GM23248 (cell line): Measurements from ENCODE around the gene NISCH. TPM values are rescaled to one million over a fixed set of nuclear protein-coding genes. Genes with fewer than 3 reads are reported as not detected.

Source experiments
- DNase-seq: peaks from one replicate; pipeline ENCODE4 v3.0.0-alpha.2; 2015
- H2AFZ ChIP-seq: fragments of 200-600 bp; sonication (generic); 2 replicates; pipeline ENCODE4 v1.6.1; 2016; ENCODE audit warnings: antibody characterized with exemption
- H3F3A ChIP-seq: fragments of 200-600 bp; sonication (generic); 2 replicates; pipeline ENCODE4 v1.6.1; 2016; ENCODE audit warnings: mild to moderate bottlenecking, antibody characterized with exemption, mixed run types; ENCODE audit not compliant: insufficient read depth
- H3K27ac ChIP-seq: fragments of 200-600 bp; sonication (generic); 2 replicates; pipeline ENCODE4 v1.5.1; 2016; ENCODE audit warnings: mild to moderate bottlenecking
- H3K27me3 ChIP-seq: fragments of 200-600 bp; sonication (generic); replicated peaks from 2 replicates; pipeline ENCODE4 v1.6.1; 2016; ENCODE audit warnings: mild to moderate bottlenecking; ENCODE audit not compliant: insufficient read depth
- H3K36me3 ChIP-seq: fragments of 200-600 bp; sonication (generic); 2 replicates; pipeline ENCODE4 v1.6.1; 2016; ENCODE audit warnings: low read depth, mild to moderate bottlenecking
- H3K4me1 ChIP-seq: fragments of 200-600 bp; sonication (generic); 2 replicates; pipeline ENCODE4 v1.6.1; 2016; ENCODE audit warnings: mild to moderate bottlenecking; ENCODE audit not compliant: insufficient read depth
- H3K4me2 ChIP-seq: fragments of 200-600 bp; sonication (generic); one replicate; pipeline ENCODE4 v1.6.1; 2016; ENCODE audit warnings: mild to moderate bottlenecking; ENCODE audit not compliant: unreplicated experiment
- H3K4me3 ChIP-seq: fragments of 200-600 bp; sonication (generic); 2 replicates; pipeline ENCODE4 v1.5.1; 2016; ENCODE audit warnings: mild to moderate bottlenecking
- H3K79me2 ChIP-seq: fragments of 200-600 bp; sonication (generic); 2 replicates; pipeline ENCODE4 v1.6.1; 2016; ENCODE audit warnings: mild to moderate bottlenecking; ENCODE audit not compliant: insufficient read depth
- H3K9ac ChIP-seq: fragments of 200-600 bp; sonication (generic); 2 replicates; pipeline ENCODE4 v1.6.1; 2016; ENCODE audit warnings: mild to moderate bottlenecking
- H3K9me2 ChIP-seq: fragments of 200-600 bp; sonication (generic); 2 replicates; pipeline ENCODE4 v1.6.1; 2016; ENCODE audit warnings: mixed run types, mild to moderate bottlenecking, moderate library complexity; ENCODE audit not compliant: insufficient read depth
- H3K9me3 ChIP-seq: fragments of 200-600 bp; sonication (generic); one replicate; pipeline ENCODE4 v1.6.1; 2017; ENCODE audit warnings: low read depth
- H4K20me1 ChIP-seq: fragments of 200-600 bp; sonication (generic); 2 replicates; pipeline ENCODE4 v1.6.0; 2016; ENCODE audit not compliant: insufficient read depth
- EZH2 ChIP-seq: fragments of 200-600 bp; sonication (generic); IDR thresholded peaks from 2 replicates; pipeline ENCODE4 v1.6.1; 2018; ENCODE audit warnings: antibody characterized with exemption, mild to moderate bottlenecking; ENCODE audit not compliant: insufficient read depth, poor library complexity, severe bottlenecking
- EZH2phosphoT487 ChIP-seq: fragments of 200-600 bp; sonication (generic); IDR thresholded peaks from 2 replicates; pipeline ENCODE4 v1.6.1; 2018; ENCODE audit warnings: antibody characterized with exemption, moderate library complexity, mild to moderate bottlenecking, low read depth; ENCODE audit not compliant: insufficient read depth
- WGBS, 2 experiments: methylation state at CpG; one replicate each; pipeline ENCODE4 v1.1.6; 2015 to 2017; ENCODE audit warnings: low lambda C conversion rate in 2 of 2, low coverage in 1 of 2; ENCODE audit errors: missing lambda C conversion rate in 2 of 2; 5-methylcytosine and 5-hydroxymethylcytosine counted together
- in situ Hi-C: fragments of 300-500 bp; cut with MboI; formaldehyde crosslinking; loops from 2 replicates; pipeline ENCODE4 v1.15.0; 2020
- polyA plus RNA-seq: library from polyadenylated mRNA; unstranded; fragments of >200 nt; fragmentation: Nextera tagmentation; extraction: Ambion mirVana; gene quantifications from 2 replicates; pipeline ENCODE4 v1.2.1, GENCODE V29; 2016
- total RNA-seq: library from RNA; depleted of rRNA; stranded (reverse); fragments of >200 nt; shearing (Covaris generic); gene quantifications from 2 replicates; pipeline ENCODE4 v1.2.3, GENCODE V29; 2014

NISCH gene
- total and polyA plus RNA-seq, 2 experiments from 2014 or later: 32.8 to 53.7 TPM

DNA sequence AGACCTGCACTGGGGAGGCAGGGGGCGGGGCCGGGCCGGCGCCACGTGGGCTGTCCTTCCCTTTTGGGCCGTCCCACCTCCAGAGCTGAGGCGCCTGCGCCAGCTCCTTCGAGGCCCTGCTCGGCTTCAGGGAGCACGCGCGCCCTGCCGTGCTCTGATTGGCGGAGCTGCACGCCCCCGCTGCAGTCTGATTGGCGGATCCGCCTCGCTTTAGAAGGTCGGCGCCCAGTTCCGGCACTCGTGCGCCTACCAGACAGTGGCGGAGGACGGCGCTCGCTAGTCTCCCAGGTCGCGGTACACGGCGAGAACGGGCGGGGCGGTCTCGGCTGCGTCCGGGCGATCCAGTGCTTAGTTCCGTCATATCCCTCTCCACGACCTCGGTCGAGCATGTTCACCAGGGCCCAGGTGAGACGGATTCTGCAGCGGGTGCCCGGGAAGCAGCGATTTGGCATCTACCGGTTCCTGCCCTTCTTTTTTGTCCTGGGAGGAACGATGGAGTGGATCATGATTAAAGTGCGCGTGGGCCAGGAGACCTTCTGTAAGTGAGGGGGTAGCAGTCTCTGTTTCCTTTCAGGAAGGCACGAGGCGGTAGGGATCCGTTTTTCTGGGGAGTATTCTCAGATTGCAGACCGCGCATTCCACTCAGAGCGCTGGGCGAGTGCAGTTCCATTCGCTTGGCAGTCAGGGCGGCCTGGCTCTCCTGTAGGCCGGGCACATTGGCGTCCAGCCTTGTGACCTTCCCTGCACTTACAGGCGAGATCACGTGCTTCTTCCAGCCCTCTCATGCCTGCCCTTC is 81.2 kb downstream of the NISCH start, which contains the start of gene UQCC5:
Gene UQCC5 (plus strand): TSS at position 237 of the 796 bp plus-strand sequence. CDS start 151 bp downstream, at position 388.
- DNase-seq: peak; percentile 100
- Histone ChIP-seq H3K36me3 (peaks cover 2% of the 10 kb centered on the region; the same call in 1 of the 2 replicates), H3K27ac (peak within 1 kb of the TSS; percentile 89), H3K4me2 (peak within 1 kb of the TSS; percentile 97), H3K9me3 (no peaks in the 10 kb centered on the region), H3K27me3 (no peaks in the 10 kb centered on the region), H3K9ac (peak within 1 kb of the TSS; percentile 94), H4K20me1 (no peaks in the 10 kb centered on the region), H3K4me3 (peak within 1 kb of the TSS; percentile 92), H3K79me2 (peaks cover 65% of the 10 kb centered on the region), H3F3A (peaks cover 35% of the 10 kb centered on the region), H2AFZ (peak within 1 kb of the TSS; percentile 71), H3K9me2 (no peaks in the 10 kb centered on the region), H3K4me1 (peaks cover 43% of the 10 kb centered on the region)
- in situ Hi-C loops: no loop called here
- WGBS, 2 experiments: 1 to 2% methylated on average over 46 to 60 of the region's 65 CpGs
- TF ChIP-seq EZH2: no peak
- TF ChIP-seq EZH2phosphoT487: no peak

DNA sequence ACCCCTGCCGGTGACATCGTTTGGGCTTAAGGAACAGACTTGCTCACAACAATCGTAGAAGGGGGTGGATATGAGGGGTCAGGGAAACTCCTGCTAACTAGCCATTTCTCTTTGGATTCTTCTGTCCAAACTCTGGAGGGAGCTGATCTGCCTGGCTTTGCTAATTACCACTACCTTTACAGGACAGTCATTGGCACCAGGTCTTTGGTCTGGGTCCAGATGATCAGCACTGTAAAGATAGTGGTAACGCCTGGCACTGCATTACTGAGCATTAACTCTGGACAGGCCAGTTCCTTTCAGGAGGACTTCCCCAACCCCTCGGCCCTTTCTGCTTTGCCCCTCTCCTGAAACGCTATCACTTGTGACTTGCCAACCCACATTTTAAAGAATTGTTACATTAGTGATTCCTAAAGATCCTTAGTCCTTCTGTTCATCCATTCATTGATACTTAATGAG is 81.8 kb downstream of the NISCH start:
- Histone ChIP-seq H3K4me3 (peak overlapping the region; percentile 92), H2AFZ (peak overlapping the region; percentile 68), H3K4me1 (peaks cover 42% of the 10 kb centered on the region), H3K27ac (peak overlapping the region; percentile 89), H3K4me2 (peak overlapping the region; percentile 97), H3F3A (peaks cover 35% of the 10 kb centered on the region), H3K9ac (peak overlapping the region; percentile 94), H3K9me3 (no peaks in the 10 kb centered on the region), H3K27me3 (no peaks in the 10 kb centered on the region), H4K20me1 (no peaks in the 10 kb centered on the region), H3K36me3 (peaks cover 2% of the 10 kb centered on the region; the same call in 1 of the 2 replicates), H3K79me2 (peaks cover 65% of the 10 kb centered on the region), H3K9me2 (no peaks in the 10 kb centered on the region)
- TF ChIP-seq EZH2phosphoT487 (no peak), EZH2 (no peak)
- in situ Hi-C loops: no loop called here
- DNase-seq: no peak
- WGBS, 2 experiments: 1 to 3% methylated on average over 6 of the region's 6 CpGs

- Histone ChIP-seq H3K36me3 (peaks cover 2% of the 10 kb centered on the region; the same call in 1 of the 2 replicates), H4K20me1 (no peaks in the 10 kb centered on the region), H3K4me3 (peak overlapping the region; percentile 92), H3K9me2 (no peaks in the 10 kb centered on the region), H3K4me1 (peaks cover 37% of the 10 kb centered on the region), H3K4me2 (peak overlapping the region; percentile 97), H3K9me3 (no peaks in the 10 kb centered on the region), H2AFZ (no peak overlapping the region), H3K79me2 (peaks cover 64% of the 10 kb centered on the region), H3F3A (peaks cover 38% of the 10 kb centered on the region), H3K27ac (peak overlapping the region; percentile 89), H3K27me3 (no peaks in the 10 kb centered on the region), H3K9ac (peak overlapping the region; percentile 94)
- 78 to 81% methylated on average over 7 of the region's 7 CpGs for WGBS, 2 experiments
- in situ Hi-C loops: no loop called here
- peak; percentile 17 for DNase-seq
- TF ChIP-seq EZH2phosphoT487 (no peak), EZH2 (no peak)
Observed at GRCh38 chr3:52537726-52538421, 82.5 kb downstream of the NISCH start.

GRCh38 chr3:52539010-52539653 is 83.7 kb downstream of the NISCH start:
- TF ChIP-seq EZH2 (no peak), EZH2phosphoT487 (no peak)
- Histone ChIP-seq H4K20me1 (no peaks in the 10 kb centered on the region), H3K4me1 (peaks cover 37% of the 10 kb centered on the region), H3F3A (peaks cover 42% of the 10 kb centered on the region), H3K9me2 (no peaks in the 10 kb centered on the region), H3K9ac (no peak overlapping the region), H3K9me3 (no peaks in the 10 kb centered on the region), H3K27ac (no peak overlapping the region), H3K4me2 (peak overlapping the region; percentile 62), H2AFZ (no peak overlapping the region), H3K4me3 (0 out of 2 replicates have a peak overlapping the region, but pooled peaks have one; percentile 92), H3K36me3 (peaks cover 6% of the 10 kb centered on the region), H3K27me3 (no peaks in the 10 kb centered on the region), H3K79me2 (peaks cover 72% of the 10 kb centered on the region)
- in situ Hi-C loops: no loop called here
- no peak for DNase-seq
- WGBS, 2 experiments: 92 to 98% methylated on average over 5 of the region's 5 CpGs
